Measurements from ENCODE around the gene AOAH.
"Not testable (repeated sequence)": the region's sequence is repeated elsewhere in the genome, so short reads cannot be mapped to it uniquely, and the experiment has no call there.

AOAH gene

GRCh38 chr7:36710186-36710791, 14.0 kb downstream of the AOAH start:
- no peak for DNase-seq (ENCODE audit: low read depth)
- H3K4me3 ChIP-seq (ENCODE audit: low read depth, low read length) = no peak overlapping the region

GRCh38 chr7:36708767-36709166, 15.5 kb downstream of the AOAH start:
- DNase-seq (ENCODE audit: low read depth) = no peak
- H3K4me3 ChIP-seq (ENCODE audit: low read depth, low read length) = no peak overlapping the region

- no peak for DNase-seq (ENCODE audit: low read depth)
- H3K4me3 ChIP-seq (ENCODE audit: low read depth, low read length) = no peak overlapping the region
Observed at GRCh38 chr7:36707898-36708297, 16.4 kb downstream of the AOAH start.

GRCh38 chr7:36707465-36707864, 16.8 kb downstream of the AOAH start:
- DNase-seq (ENCODE audit: low read depth) = no peak
- H3K4me3 ChIP-seq (ENCODE audit: low read depth, low read length) = no peak overlapping the region

- H3K4me3 ChIP-seq (ENCODE audit: low read depth, low read length); DNase-seq (ENCODE audit: low read depth): not testable (repeated sequence)
Observed at GRCh38 chr7:36703860-36704259, 20.4 kb downstream of the AOAH start.

GRCh38 chr7:36692456-36692855, 31.8 kb downstream of the AOAH start:
- no peak for DNase-seq (ENCODE audit: low read depth)
- H3K4me3 ChIP-seq (ENCODE audit: low read depth, low read length) = no peak overlapping the region

- DNase-seq (ENCODE audit: low read depth) = no peak
- H3K4me3 ChIP-seq (ENCODE audit: low read depth, low read length) = no peak overlapping the region
Observed at GRCh38 chr7:36691983-36692382, 32.3 kb downstream of the AOAH start.

- no peak overlapping the region for H3K4me3 ChIP-seq (ENCODE audit: low read depth, low read length)
- no peak for DNase-seq (ENCODE audit: low read depth)
Observed at GRCh38 chr7:36690514-36691187, 33.6 kb downstream of the AOAH start.

- DNase-seq (ENCODE audit: low read depth) = no peak
Observed at GRCh38 chr7:36690041-36690440, 34.3 kb downstream of the AOAH start.

GRCh38 chr7:36686499-36686898, 37.8 kb downstream of the AOAH start:
- DNase-seq (ENCODE audit: low read depth) = peak; percentile 23

More at GRCh38 chr7:36690041-36690440, 34.3 kb downstream of the AOAH start:
- no peak overlapping the region for H3K4me3 ChIP-seq (ENCODE audit: low read depth, low read length)

GRCh38 chr7:36684954-36685353, 39.3 kb downstream of the AOAH start:
- no peak overlapping the region for H3K4me3 ChIP-seq (ENCODE audit: low read depth, low read length)
- no peak for DNase-seq (ENCODE audit: low read depth)

More at GRCh38 chr7:36686499-36686898, 37.8 kb downstream of the AOAH start:
- no peak overlapping the region for H3K4me3 ChIP-seq (ENCODE audit: low read depth, low read length)

GRCh38 chr7:36683695-36684357, 40.5 kb downstream of the AOAH start:
- DNase-seq (ENCODE audit: low read depth) = no peak
- no peak overlapping the region for H3K4me3 ChIP-seq (ENCODE audit: low read depth, low read length)

GRCh38 chr7:36683111-36683510, 41.2 kb downstream of the AOAH start:
- no peak for DNase-seq (ENCODE audit: low read depth)
- no peak overlapping the region for H3K4me3 ChIP-seq (ENCODE audit: low read depth, low read length)

GRCh38 chr7:36682102-36682501, 42.2 kb downstream of the AOAH start:
- no peak for DNase-seq (ENCODE audit: low read depth)
- no peak overlapping the region for H3K4me3 ChIP-seq (ENCODE audit: low read depth, low read length)

- no peak overlapping the region for H3K4me3 ChIP-seq (ENCODE audit: low read depth, low read length)
Observed at GRCh38 chr7:36677769-36678437, 46.4 kb downstream of the AOAH start.

GRCh38 chr7:36673703-36674102, 50.6 kb downstream of the AOAH start:
- no peak for DNase-seq (ENCODE audit: low read depth)
- H3K4me3 ChIP-seq (ENCODE audit: low read depth, low read length) = no peak overlapping the region

More at GRCh38 chr7:36677769-36678437, 46.4 kb downstream of the AOAH start:
- DNase-seq (ENCODE audit: low read depth) = no peak

- DNase-seq (ENCODE audit: low read depth) = no peak
- no peak overlapping the region for H3K4me3 ChIP-seq (ENCODE audit: low read depth, low read length)
Observed at GRCh38 chr7:36671432-36671829, 52.9 kb downstream of the AOAH start.

GRCh38 chr7:36670585-36671431, 53.5 kb downstream of the AOAH start:
- no peak for DNase-seq (ENCODE audit: low read depth)
- H3K4me3 ChIP-seq (ENCODE audit: low read depth, low read length) = no peak overlapping the region

GRCh38 chr7:36668750-36669149, 55.5 kb downstream of the AOAH start:
- no peak overlapping the region for H3K4me3 ChIP-seq (ENCODE audit: low read depth, low read length)
- DNase-seq (ENCODE audit: low read depth) = no peak
